HUDEP-2 (cell line): ENCODE measurements around the gene GFAP.

Experiments
- DNase-seq, 76 experiments: peaks; one replicate each; lab custom pipeline; 2025; ENCODE audit not compliant: unreplicated experiment in 76 of 76; lab: John Stamatoyannopoulos, UW

GFAP gene

GRCh38 chr17:44915862-44916780 is 821 bp upstream of the GFAP start:
- no peak for DNase-seq

- no peak for DNase-seq
These were observed 515 bp downstream of the GFAP start for GRCh38 chr17:44914698-44915271.

- DNase-seq: no peak
These were observed 1.2 kb downstream of the GFAP start for GRCh38 chr17:44914148-44914547.

- no peak for DNase-seq
These were observed 1.6 kb downstream of the GFAP start for GRCh38 chr17:44913676-44914075.

GRCh38 chr17:44912763-44913544 is 2.3 kb downstream of the GFAP start:
- no peak for DNase-seq

GRCh38 chr17:44911133-44912001 is 3.9 kb downstream of the GFAP start:
- DNase-seq: peak in 63 of 76 experiments; percentile 7 to 68 (median 39)

GRCh38 chr17:44910231-44911106 is 4.8 kb downstream of the GFAP start:
- no peak for DNase-seq

- DNase-seq: no peak
These were observed 5.6 kb downstream of the GFAP start for GRCh38 chr17:44909681-44910144.

- DNase-seq: no peak
These were observed 6.5 kb downstream of the GFAP start for GRCh38 chr17:44908761-44909326.

- DNase-seq: no peak
These were observed 7.4 kb downstream of the GFAP start for GRCh38 chr17:44907729-44908470.

GRCh38 chr17:44906763-44907728 is 8.3 kb downstream of the GFAP start:
- peak in 1 of 76 experiments; percentile 10 for DNase-seq

- DNase-seq: no peak
These were observed 9.2 kb downstream of the GFAP start for GRCh38 chr17:44906010-44906646.

- DNase-seq: no peak
These were observed 10.0 kb downstream of the GFAP start for GRCh38 chr17:44905006-44906000.

GRCh38 chr17:44904001-44904984 is 11.0 kb downstream of the GFAP start:
- DNase-seq: no peak
